H1 (cell line): ENCODE data around the gene CDH22. TPM values are rescaled to one million over a fixed set of nuclear protein-coding genes. Genes with fewer than 3 reads are reported as not detected.

Experiments used
- CTCF ChIA-PET: fragments of 300-600 bp; sonication (Branson Sonifier 250); formaldehyde crosslinking; loops from one replicate; lab custom pipeline; 2021; ENCODE audit not compliant: partially characterized antibody; lab: Charles Lee
- POLR2A ChIA-PET: fragments of 300-600 bp; sonication (Branson Sonifier 250); formaldehyde crosslinking; loops from one replicate; lab custom pipeline; 2021; ENCODE audit warnings: inconsistent platforms; ENCODE audit not compliant: partially characterized antibody; lab: Charles Lee
- DNase-seq, 2 experiments: peaks; one replicate each; pipeline versions ENCODE4 v3.0.0 to v3.0.0-alpha.2; 2010 to 2022; ENCODE audit warnings: low spot score in 2 of 2, low read depth in 1 of 2, mixed read lengths in 1 of 2
- FAIRE-seq: peaks from 2 replicates; lab custom pipeline; 2011; peaks lifted over from hg19 to GRCh38; lab: Jason Lieb, UNC
- H2AFZ ChIP-seq: 2 replicates; pipeline ENCODE4 v1.8.1; 2012; ENCODE audit warnings: low read length, inconsistent platforms
- H2AK5ac ChIP-seq: 2 replicates; pipeline ENCODE4 v1.6.1; 2013; ENCODE audit warnings: low read depth, low read length
- H2BK120ac ChIP-seq: replicated peaks from 2 replicates; pipeline ENCODE3; 2013; ENCODE audit warnings: low read depth, low read length, inconsistent platforms
- H2BK12ac ChIP-seq: 2 replicates; pipeline ENCODE4 v1.6.1; 2013; ENCODE audit warnings: low read depth, low read length
- H2BK15ac ChIP-seq: 2 replicates; pipeline ENCODE4 v1.6.1; 2013; ENCODE audit warnings: low read length
- H2BK20ac ChIP-seq: 2 replicates; pipeline ENCODE4 v1.6.1; 2013; ENCODE audit warnings: low read length
- H2BK5ac ChIP-seq: 2 replicates; pipeline ENCODE4 v1.6.1; 2013; ENCODE audit warnings: low read depth, low read length
- H3K14ac ChIP-seq: 2 replicates; pipeline ENCODE4 v1.6.1; 2013; ENCODE audit warnings: inconsistent platforms; ENCODE audit not compliant: insufficient read length
- H3K18ac ChIP-seq: 2 replicates; pipeline ENCODE4 v1.6.1; 2013; ENCODE audit warnings: low read length; ENCODE audit errors: extremely low read depth
- H3K23ac ChIP-seq: 2 replicates; pipeline ENCODE4 v1.6.1; 2013; ENCODE audit warnings: inconsistent platforms; ENCODE audit not compliant: insufficient read length
- H3K23me2 ChIP-seq: 2 replicates; pipeline ENCODE4 v1.6.1; 2013; ENCODE audit warnings: low read depth, low read length
- H3K27ac ChIP-seq: 2 replicates; pipeline ENCODE4 v1.6.1; 2011; ENCODE audit warnings: low read depth, low read length, inconsistent platforms
- H3K27me3 ChIP-seq, 4 experiments: replicated peaks in 1 of 4; 1 replicate in 1 of 4; 2 replicates in 3 of 4; pipeline versions ENCODE4 v1.6.1 to v1.8.1; 2011 to 2013; ENCODE audit warnings: low read length in 3 of 4, mild to moderate bottlenecking in 3 of 4, inconsistent platforms in 2 of 4, mixed read lengths in 2 of 4, moderate library complexity in 1 of 4; ENCODE audit not compliant: control insufficient read depth in 3 of 4, insufficient read depth in 3 of 4; ENCODE audit errors: extremely low read depth in 1 of 4
- H3K36me3 ChIP-seq, 4 experiments: 2 replicates each; pipeline versions ENCODE4 v1.6.1 to v1.8.1; 2011 to 2013; ENCODE audit warnings: mild to moderate bottlenecking in 4 of 4, low read length in 3 of 4, moderate library complexity in 2 of 4, control low read depth in 1 of 4, inconsistent platforms in 1 of 4; ENCODE audit not compliant: insufficient read depth in 4 of 4, control insufficient read depth in 2 of 4
- H3K4ac ChIP-seq: replicated peaks from 2 replicates; pipeline ENCODE3; 2013; ENCODE audit warnings: low read length, low read depth, mixed read lengths, inconsistent platforms; ENCODE audit not compliant: insufficient read length
- H3K4me1 ChIP-seq, 4 experiments: replicated peaks in 1 of 4; 1 replicate in 1 of 4; 2 replicates in 3 of 4; pipeline versions ENCODE4 v1.6.1 to v1.8.1; 2011 to 2013; ENCODE audit warnings: low read length in 3 of 4, inconsistent platforms in 2 of 4, mixed read lengths in 1 of 4; ENCODE audit not compliant: insufficient read depth in 4 of 4, control insufficient read depth in 3 of 4
- H3K4me2 ChIP-seq, 2 experiments: 2 replicates each; pipeline versions ENCODE4 v1.6.1 to v1.8.1; 2011 to 2013; ENCODE audit warnings: low read depth in 2 of 2, low read length in 2 of 2, control low read depth in 1 of 2, inconsistent platforms in 1 of 2, mild to moderate bottlenecking in 1 of 2; ENCODE audit not compliant: insufficient read depth in 1 of 2
- H3K4me3 ChIP-seq, 4 experiments: fragments of 200-600, 300-600 bp in 1 of 4; sonication (generic), shearing (Covaris generic), sonication (Bioruptor Twin) in 1 of 4; 2 replicates each; pipeline versions ENCODE4 v1.5.1 to v1.8.1; 2011 to 2016; ENCODE audit warnings: low read length in 4 of 4, low read depth in 3 of 4, control low read depth in 2 of 4, inconsistent platforms in 2 of 4, mild to moderate bottlenecking in 2 of 4, mixed read lengths in 1 of 4, moderate library complexity in 1 of 4; ENCODE audit not compliant: insufficient read depth in 2 of 4; ENCODE audit errors: extremely low read depth in 1 of 4
- H3K56ac ChIP-seq: replicated peaks from 2 replicates; pipeline ENCODE3; 2013; ENCODE audit warnings: low read depth, mild to moderate bottlenecking, mixed read lengths, low read length, inconsistent platforms; ENCODE audit not compliant: insufficient read length
- H3K79me1 ChIP-seq: 2 replicates; pipeline ENCODE4 v1.6.1; 2013; ENCODE audit warnings: low read depth, low read length, control low read depth
- H3K79me2 ChIP-seq, 2 experiments: 2 replicates each; pipeline versions ENCODE4 v1.6.1 to v1.8.1; 2012 to 2013; ENCODE audit warnings: low read length in 2 of 2, mild to moderate bottlenecking in 2 of 2, inconsistent platforms in 1 of 2; ENCODE audit not compliant: insufficient read depth in 2 of 2, control insufficient read depth in 1 of 2
- H3K9ac ChIP-seq, 4 experiments: replicated peaks in 1 of 4; 1 replicate in 1 of 4; 2 replicates in 3 of 4; pipeline versions ENCODE4 v1.6.1 to v1.8.1; 2011 to 2013; ENCODE audit warnings: low read depth in 3 of 4, low read length in 3 of 4, control low read depth in 2 of 4, mild to moderate bottlenecking in 2 of 4, moderate library complexity in 2 of 4, inconsistent platforms in 1 of 4; ENCODE audit errors: extremely low read depth in 1 of 4
- H3K9me3 ChIP-seq, 2 experiments: 2 replicates each; pipeline versions ENCODE4 v1.6.1 to v1.8.1; 2012 to 2013; ENCODE audit warnings: mild to moderate bottlenecking in 2 of 2, moderate library complexity in 2 of 2, control low read depth in 1 of 2, inconsistent platforms in 1 of 2, low read depth in 1 of 2, low read length in 1 of 2, mixed read lengths in 1 of 2; ENCODE audit not compliant: insufficient read depth in 2 of 2
- H4K20me1 ChIP-seq, 2 experiments: replicated peaks in 1 of 2; 2 replicates each; pipeline versions ENCODE3 to v1.8.1; 2011 to 2013; ENCODE audit warnings: inconsistent platforms in 2 of 2, low read length in 2 of 2, mild to moderate bottlenecking in 1 of 2; ENCODE audit not compliant: insufficient read depth in 2 of 2, control insufficient read depth in 1 of 2
- H4K5ac ChIP-seq: 2 replicates; pipeline ENCODE4 v1.6.1; 2013; ENCODE audit warnings: low read length, low read depth, mixed read lengths, inconsistent platforms; ENCODE audit not compliant: insufficient read length
- H4K8ac ChIP-seq: 2 replicates; pipeline ENCODE4 v1.8.0; 2013; ENCODE audit warnings: mild to moderate bottlenecking, moderate library complexity, low read length, inconsistent platforms; ENCODE audit not compliant: insufficient read depth; ENCODE audit errors: extremely low read depth
- H4K91ac ChIP-seq: replicated peaks from 2 replicates; pipeline ENCODE3; 2013; ENCODE audit warnings: low read length, mixed read lengths, inconsistent platforms; ENCODE audit not compliant: insufficient read length
- PHF8 ChIP-seq: fragments of 200-600 bp; sonication (generic); conservative IDR thresholded peaks from 2 replicates; pipeline ENCODE4 v1.7.1; 2012; ENCODE audit warnings: low read depth, mild to moderate bottlenecking, inconsistent platforms, low read length, moderate library complexity
- polyA plus RNA-seq, 7 experiments: library from polyadenylated mRNA; depleted of rRNA in 3 of 7; stranded (reverse) in 5 of 7; unstranded in 2 of 7; fragments of >200 nt in 5 of 7; fragments of 200-250 nt in 2 of 7; gene quantifications; 1 replicate in 5 of 7; 2 replicates in 1 of 7; 4 replicates in 1 of 7; pipeline versions ENCODE4 v1.2.1 to v1.2.3, GENCODE V29; 2011 to 2013; ENCODE audit warnings: missing spikeins in 2 of 7, mixed read lengths in 2 of 7
- total RNA-seq: library from RNA; stranded (reverse); fragmentation: NEBNext Ultra II Directional; extraction: Animal tissue kit (Norgen Biotek cat#: 25700); gene quantifications from 2 replicates; pipeline ENCODE4 v1.2.1, GENCODE V29; 2021

Gene CDH22
- total and polyA plus RNA-seq, 2 of the 8 experiments (the other 6 are each of a cell fraction or from before 2014, with no cell fraction given) = 0.35 to 0.39 TPM

DNA sequence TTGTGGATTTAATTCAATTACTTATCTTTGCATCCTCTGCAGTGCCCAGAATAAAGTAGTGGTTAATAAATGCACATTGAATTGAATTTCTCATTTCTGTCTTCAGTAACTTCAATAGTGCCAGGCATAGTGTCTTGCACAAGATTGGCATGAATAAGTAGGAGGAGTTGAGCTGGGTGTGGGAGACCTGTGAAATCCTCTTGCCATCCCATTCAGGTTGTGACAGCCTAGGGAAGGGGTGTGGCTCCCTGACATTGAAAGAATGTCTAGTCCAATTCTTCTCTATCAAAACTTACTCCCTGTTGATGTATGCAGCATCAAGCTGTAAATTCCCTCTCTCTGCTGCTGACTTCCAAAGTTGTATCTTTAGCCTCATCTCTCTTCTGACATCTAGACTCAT, 73.2 kb downstream of the CDH22 start:
- no peak overlapping the region for H2BK12ac ChIP-seq
- ChIA-PET POLR2A (no interaction called here), CTCF (interaction anchor here (1.0 to 2.7 kb wide), 3 partner anchors 70 to 102 kb away, joined by 3 to 8 read pairs (median 3); no protein-coding TSS in a partner anchor)
- no peak overlapping the region for H3K4me3 ChIP-seq
- DNase-seq (no peak), FAIRE-seq (no peak)
- peaks cover 0 to 3% (median 0%) of the 10 kb centered on the region in 4 experiments; a peak in 1 of 7 replicates for H3K4me1 ChIP-seq
- H2AK5ac ChIP-seq = no peak overlapping the region
- no peak overlapping the region for H2BK5ac ChIP-seq
- H4K5ac ChIP-seq = no peak overlapping the region
- no peak for TF ChIP-seq PHF8
- no peak overlapping the region for H2BK15ac ChIP-seq
- no peak overlapping the region for H3K4ac ChIP-seq
- H3K9ac ChIP-seq = no peak overlapping the region
- no peaks in the 10 kb centered on the region for H3K9me3 ChIP-seq
- H2BK20ac ChIP-seq = no peak overlapping the region
- H2BK120ac ChIP-seq = no peak overlapping the region
- peaks cover 2 to 4% of the 10 kb centered on the region in 2 experiments for H4K20me1 ChIP-seq
- no peak overlapping the region for H3K27ac ChIP-seq
- no peak overlapping the region for H3K4me2 ChIP-seq
- no peak overlapping the region for H3K14ac ChIP-seq
- H3K23me2 ChIP-seq = no peaks in the 10 kb centered on the region
- no peaks in the 10 kb centered on the region for H3K27me3 ChIP-seq
- H3K23ac ChIP-seq = no peak overlapping the region
- H3K36me3 ChIP-seq = no peaks in the 10 kb centered on the region
- H4K8ac ChIP-seq = no peak overlapping the region
- H3K79me1 ChIP-seq = no peaks in the 10 kb centered on the region
- no peak overlapping the region for H4K91ac ChIP-seq
- H3K79me2 ChIP-seq = no peaks in the 10 kb centered on the region
- H3K18ac ChIP-seq = no peak overlapping the region
- H3K56ac ChIP-seq = no peak overlapping the region
- no peak overlapping the region for H2AFZ ChIP-seq
